MM.1S (cell line): Measurements from ENCODE around the gene HLA-DQA1.

Experiments
- DNase-seq: peaks from one replicate; pipeline ENCODE4 v3.0.0-alpha.2; 2015
- H2AFZ ChIP-seq: fragments of 300-600 bp; sonication (generic); 2 replicates; pipeline ENCODE4 v1.6.0; 2016; ENCODE audit warnings: antibody characterized with exemption, low read length
- H3F3A ChIP-seq: fragments of 300-600 bp; sonication (generic); 2 replicates; pipeline ENCODE4 v1.6.1; 2016; ENCODE audit warnings: mild to moderate bottlenecking, antibody characterized with exemption, low read length, moderate library complexity, mixed read lengths; ENCODE audit not compliant: insufficient read depth
- H3K27ac ChIP-seq: fragments of 300-600 bp; sonication (generic); 2 replicates; pipeline ENCODE4 v1.5.1; 2016; ENCODE audit warnings: mild to moderate bottlenecking, low read length
- H3K27me3 ChIP-seq: fragments of 300-600 bp; sonication (generic); replicated peaks from 2 replicates; pipeline ENCODE4 v1.6.0; 2016; ENCODE audit warnings: low read length; ENCODE audit not compliant: insufficient read depth
- H3K36me3 ChIP-seq: fragments of 300-600 bp; sonication (generic); replicated peaks from 2 replicates; pipeline ENCODE4 v1.6.1; 2016; ENCODE audit warnings: mild to moderate bottlenecking, low read length, mixed read lengths; ENCODE audit not compliant: insufficient read depth
- H3K4me1 ChIP-seq: fragments of 300-600 bp; sonication (generic); 2 replicates; pipeline ENCODE4 v1.6.1; 2016; ENCODE audit warnings: low read length, mixed read lengths
- H3K4me2 ChIP-seq: fragments of 300-600 bp; sonication (generic); 2 replicates; pipeline ENCODE4 v1.6.0; 2016; ENCODE audit warnings: low read depth, low read length
- H3K4me3 ChIP-seq: fragments of 300-600 bp; sonication (generic); 2 replicates; pipeline ENCODE4 v1.5.1; 2016; ENCODE audit warnings: low read length, mixed read lengths
- H3K79me2 ChIP-seq: fragments of 300-600 bp; sonication (generic); 2 replicates; pipeline ENCODE4 v1.6.1; 2016; ENCODE audit warnings: mixed run types, low read length, mixed read lengths
- H3K9ac ChIP-seq: fragments of 300-600 bp; sonication (generic); 2 replicates; pipeline ENCODE4 v1.6.1; 2016; ENCODE audit warnings: low read length, mixed read lengths
- H3K9me2 ChIP-seq: fragments of 300-600 bp; sonication (generic); replicated peaks from 2 replicates; pipeline ENCODE4 v1.6.1; 2016; ENCODE audit warnings: mild to moderate bottlenecking, low read length, mixed read lengths; ENCODE audit not compliant: insufficient read depth
- H3K9me3 ChIP-seq: fragments of 300-600 bp; sonication (generic); replicated peaks from 2 replicates; pipeline ENCODE4 v1.6.1; 2016; ENCODE audit warnings: mild to moderate bottlenecking, low read length, mixed read lengths; ENCODE audit not compliant: insufficient read depth
- H4K20me1 ChIP-seq: fragments of 300-600 bp; sonication (generic); 2 replicates; pipeline ENCODE4 v1.6.1; 2016; ENCODE audit warnings: mild to moderate bottlenecking, low read length, moderate library complexity, mixed read lengths; ENCODE audit not compliant: insufficient read depth
- CTCF ChIP-seq: fragments of 300-600 bp; sonication (generic); IDR thresholded peaks from 2 replicates; pipeline ENCODE4 v1.5.1; 2016; ENCODE audit warnings: antibody characterized with exemption, low read length, mixed read lengths
- EZH2 ChIP-seq: fragments of 300-600 bp; sonication (generic); optimal IDR thresholded peaks from 2 replicates; pipeline ENCODE3; 2017; ENCODE audit warnings: low read depth, mild to moderate bottlenecking, antibody characterized with exemption, low read length, mixed read lengths
- EZH2phosphoT487 ChIP-seq: fragments of 300-600 bp; sonication (generic); IDR thresholded peaks from 2 replicates; pipeline ENCODE4 v1.6.1; 2018; ENCODE audit warnings: antibody characterized with exemption, low read length

Gene HLA-DQA1

GRCh38 chr6:32597024-32597423 lies 40.2 kb upstream of the HLA-DQA1 start:
- DNase-seq, result no peak
- Histone ChIP-seq H2AFZ (no peak overlapping the region), H3K4me3 (no peak overlapping the region), H3F3A (no peaks in the 10 kb centered on the region), H3K9ac (no peak overlapping the region), H3K27me3 (no peaks in the 10 kb centered on the region), H4K20me1 (no peaks in the 10 kb centered on the region), H3K9me2 (no peaks in the 10 kb centered on the region), H3K27ac (no peak overlapping the region), H3K4me2 (no peak overlapping the region), H3K79me2 (no peaks in the 10 kb centered on the region), H3K9me3 (no peaks in the 10 kb centered on the region), H3K4me1 (no peaks in the 10 kb centered on the region), H3K36me3 (no peaks in the 10 kb centered on the region)
- TF ChIP-seq EZH2phosphoT487 (no peak), CTCF (no peak), EZH2 (no peak)

GRCh38 chr6:32602383-32602782 lies 34.8 kb upstream of the HLA-DQA1 start:
- H3K27ac ChIP-seq, result no peak overlapping the region
- peaks cover 5% of the 10 kb centered on the region; the same call in 1 of the 2 replicates for H3K4me1 ChIP-seq
- H3K4me2 ChIP-seq, result no peak overlapping the region
- no peaks in the 10 kb centered on the region for H3K36me3 ChIP-seq
- no peak overlapping the region for H2AFZ ChIP-seq
- no peaks in the 10 kb centered on the region for H3K27me3 ChIP-seq
- H3K9ac ChIP-seq, result no peak overlapping the region
- no peaks in the 10 kb centered on the region for H3K9me3 ChIP-seq
- DNase-seq, result no peak
- TF ChIP-seq EZH2 (no peak), EZH2phosphoT487 (no peak), CTCF (no peak)
- no peaks in the 10 kb centered on the region for H3F3A ChIP-seq
- no peaks in the 10 kb centered on the region for H4K20me1 ChIP-seq
- no peaks in the 10 kb centered on the region for H3K9me2 ChIP-seq
- H3K79me2 ChIP-seq, result no peaks in the 10 kb centered on the region
- no peak overlapping the region for H3K4me3 ChIP-seq

GRCh38 chr6:32603222-32603621 lies 34.0 kb upstream of the HLA-DQA1 start:
- Histone ChIP-seq H4K20me1 (no peaks in the 10 kb centered on the region), H3K4me1 (peaks cover 5% of the 10 kb centered on the region; the same call in 1 of the 2 replicates), H3F3A (no peaks in the 10 kb centered on the region), H3K27me3 (no peaks in the 10 kb centered on the region), H3K79me2 (no peaks in the 10 kb centered on the region), H3K36me3 (no peaks in the 10 kb centered on the region), H3K27ac (no peak overlapping the region), H3K9me2 (no peaks in the 10 kb centered on the region), H2AFZ (no peak overlapping the region), H3K4me3 (no peak overlapping the region), H3K9ac (no peak overlapping the region), H3K9me3 (no peaks in the 10 kb centered on the region), H3K4me2 (no peak overlapping the region)
- no peak for DNase-seq
- TF ChIP-seq EZH2phosphoT487, result no peak
- no peak for TF ChIP-seq EZH2
- no peak for TF ChIP-seq CTCF
